Body of pancreas (tissue), 4 donors: Measurements from ENCODE around the gene LPCAT3. TPM values are rescaled to one million over a fixed set of nuclear protein-coding genes. Genes with fewer than 3 reads are reported as not detected.

Source experiments
- ATAC-seq: fragments of 150-250 bp; one replicate; pipeline ENCODE4 v1.9.1; 2016
- DNase-seq, 4 donors: peaks; one replicate each; pipeline ENCODE4 v3.0.0-alpha.2; 2019
- H3K27ac ChIP-seq, 4 donors: fragments of 200-600 bp; sonication (generic); 1 replicate in 3 of 4; 2 replicates in 1 of 4; pipeline versions ENCODE4 v1.5.1 to v1.6.1; 2016 to 2019; ENCODE audit warnings: mild to moderate bottlenecking in 1 of 4, mixed read lengths in 1 of 4, moderate library complexity in 1 of 4
- H3K27me3 ChIP-seq, 2 donors: fragments of 200-600 bp; sonication (generic); one replicate each; pipeline ENCODE4 v1.6.0; 2016; ENCODE audit warnings: mild to moderate bottlenecking in 1 of 2
- H3K36me3 ChIP-seq, 2 donors: fragments of 200-600 bp; sonication (generic); replicated peaks in 1 of 2; 2 replicates each; pipeline ENCODE4 v1.5.1; 2016; ENCODE audit warnings: low read depth in 2 of 2; ENCODE audit not compliant: insufficient read depth in 1 of 2
- H3K4me1 ChIP-seq: fragments of 200-600 bp; sonication (generic); one replicate; pipeline ENCODE4 v1.6.0; 2016
- H3K4me3 ChIP-seq, 2 donors: fragments of 200-600 bp; sonication (generic); 1 replicate in 1 of 2; 2 replicates in 1 of 2; pipeline ENCODE4 v1.5.1; 2016 to 2019
- H3K9me3 ChIP-seq, 3 donors: fragments of 200-600 bp; sonication (generic); 1 replicate in 2 of 3; 2 replicates in 1 of 3; pipeline ENCODE4 v1.5.1; 2016
- POLR2A ChIP-seq, 3 donors: fragments of 450-650 bp; IDR thresholded peaks; one replicate each; pipeline ENCODE4 v1.6.1; 2016; ENCODE audit warnings: antibody characterized with exemption in 3 of 3, mild to moderate bottlenecking in 2 of 3
- WGBS, 2 donors: methylation state at CpG; one replicate each; pipeline ENCODE4 v1.1.5; 2017; 5-methylcytosine and 5-hydroxymethylcytosine counted together
- intact Hi-C: fragments of 100-400 bp; cut with DNase I; formaldehyde crosslinking; loops from one replicate; pipeline ENCODE4 v1.15.1; 2023
- total RNA-seq, 2 donors: library from RNA; depleted of rRNA; stranded (reverse); fragments of >200 nt; gene quantifications; one replicate each; pipeline ENCODE4 v1.1.0, GENCODE V29; 2016
- TF ChIP-seq, protein P1 (sequence below), 7 experiments: fragments of 450-650 bp in 4 of 7; fragments of 200-600 bp in 3 of 7; sonication (generic) in 3 of 7; IDR thresholded peaks; one replicate each; pipeline ENCODE4 v1.5.1; 2016 to 2019; ENCODE audit warnings: antibody characterized with exemption in 7 of 7

The LPCAT3 gene
- total RNA-seq, 2 donors from 2014 or later: 21.5 to 39.6 TPM

DNA sequence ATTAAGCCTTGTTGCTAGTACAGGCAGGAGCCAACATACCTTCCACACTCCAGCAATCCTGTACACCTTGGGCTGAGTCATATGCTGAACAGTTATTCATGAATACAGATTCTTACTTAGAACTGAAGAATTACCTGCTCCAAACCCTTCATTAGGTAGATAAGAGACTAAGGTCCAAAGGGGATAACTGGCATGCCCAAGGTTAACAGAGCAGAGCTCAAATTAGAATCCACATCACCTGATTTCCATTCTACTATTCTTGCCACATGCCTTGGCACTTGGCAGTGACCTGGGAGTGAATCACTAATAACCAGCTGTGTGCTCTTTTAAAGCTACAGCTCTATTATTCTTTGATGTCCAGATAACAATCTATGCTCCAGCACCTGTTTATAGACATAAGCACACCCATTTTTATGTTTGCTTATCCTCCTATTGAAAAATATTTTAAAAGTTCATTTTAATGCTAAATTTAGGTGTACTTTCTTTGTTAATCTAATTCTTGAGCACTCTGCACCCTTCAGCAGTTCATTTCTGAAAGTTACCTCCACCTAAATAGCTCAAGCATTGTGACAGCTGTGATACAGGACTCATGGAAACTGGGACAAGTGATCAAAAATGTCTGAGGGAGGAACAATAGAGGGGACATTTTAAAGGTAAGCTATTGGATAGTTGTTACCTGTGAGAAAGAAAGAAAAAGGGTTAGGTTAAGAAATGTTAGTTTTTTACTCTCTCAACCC is 19.4 kb downstream of the LPCAT3 start:
- peak; percentile 96 for ATAC-seq
- H3K27ac ChIP-seq: peak overlapping the region; percentile 33 to 78 (median 70)

DNA sequence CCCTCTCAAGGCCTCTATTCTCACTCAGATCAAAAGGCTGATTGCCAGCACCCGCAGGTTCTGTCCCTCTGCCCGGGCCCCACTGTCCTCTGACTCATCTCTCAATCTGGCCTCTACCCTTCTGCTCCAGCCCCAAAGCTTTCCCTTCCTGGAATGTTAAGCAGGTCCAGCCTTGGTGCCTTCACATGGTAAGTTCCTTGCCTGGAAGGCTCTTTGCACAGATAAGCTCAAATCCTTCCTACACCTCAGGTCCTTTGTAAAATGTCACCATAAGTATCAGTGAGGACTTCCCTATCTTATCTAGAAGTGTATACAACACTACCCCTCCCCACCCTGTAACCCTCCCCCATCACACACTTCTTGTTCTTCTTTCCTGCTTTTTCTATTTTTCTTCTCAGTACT is 22.2 kb downstream of the LPCAT3 start:
- intact Hi-C loops: no loop called here
- Histone ChIP-seq H3K36me3 (no peaks in the 10 kb centered on the region), H3K4me3 (no peak overlapping the region), H3K4me1 (peaks cover 25% of the 10 kb centered on the region), H3K27ac (no peak overlapping the region), H3K27me3 (no peaks in the 10 kb centered on the region), H3K9me3 (no peaks in the 10 kb centered on the region)
- 35 to 50% methylated on average over 2 of the region's 2 CpGs for WGBS, 2 donors
- no peak for DNase-seq
- TF ChIP-seq, protein P1, sequence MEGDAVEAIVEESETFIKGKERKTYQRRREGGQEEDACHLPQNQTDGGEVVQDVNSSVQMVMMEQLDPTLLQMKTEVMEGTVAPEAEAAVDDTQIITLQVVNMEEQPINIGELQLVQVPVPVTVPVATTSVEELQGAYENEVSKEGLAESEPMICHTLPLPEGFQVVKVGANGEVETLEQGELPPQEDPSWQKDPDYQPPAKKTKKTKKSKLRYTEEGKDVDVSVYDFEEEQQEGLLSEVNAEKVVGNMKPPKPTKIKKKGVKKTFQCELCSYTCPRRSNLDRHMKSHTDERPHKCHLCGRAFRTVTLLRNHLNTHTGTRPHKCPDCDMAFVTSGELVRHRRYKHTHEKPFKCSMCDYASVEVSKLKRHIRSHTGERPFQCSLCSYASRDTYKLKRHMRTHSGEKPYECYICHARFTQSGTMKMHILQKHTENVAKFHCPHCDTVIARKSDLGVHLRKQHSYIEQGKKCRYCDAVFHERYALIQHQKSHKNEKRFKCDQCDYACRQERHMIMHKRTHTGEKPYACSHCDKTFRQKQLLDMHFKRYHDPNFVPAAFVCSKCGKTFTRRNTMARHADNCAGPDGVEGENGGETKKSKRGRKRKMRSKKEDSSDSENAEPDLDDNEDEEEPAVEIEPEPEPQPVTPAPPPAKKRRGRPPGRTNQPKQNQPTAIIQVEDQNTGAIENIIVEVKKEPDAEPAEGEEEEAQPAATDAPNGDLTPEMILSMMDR (IDR thresholded peaks at IDR 0.05): no peak
- no peak for TF ChIP-seq POLR2A (IDR thresholded peaks at IDR 0.05)
- ATAC-seq: no peak

More for the DNA sequence above, 19.4 kb downstream of the LPCAT3 start:
- Histone ChIP-seq H3K4me1 (peaks cover 26% of the 10 kb centered on the region), H3K27me3 (no peaks in the 10 kb centered on the region), H3K4me3 (no peak overlapping the region), H3K9me3 (no peaks in the 10 kb centered on the region), H3K36me3 (no peaks in the 10 kb centered on the region)
- intact Hi-C loops: no loop called here
- peak; percentile 47 to 72 (median 68) for DNase-seq
- TF ChIP-seq, protein P1 (IDR thresholded peaks at IDR 0.05): no peak
- TF ChIP-seq POLR2A (IDR thresholded peaks at IDR 0.05): no peak

DNA sequence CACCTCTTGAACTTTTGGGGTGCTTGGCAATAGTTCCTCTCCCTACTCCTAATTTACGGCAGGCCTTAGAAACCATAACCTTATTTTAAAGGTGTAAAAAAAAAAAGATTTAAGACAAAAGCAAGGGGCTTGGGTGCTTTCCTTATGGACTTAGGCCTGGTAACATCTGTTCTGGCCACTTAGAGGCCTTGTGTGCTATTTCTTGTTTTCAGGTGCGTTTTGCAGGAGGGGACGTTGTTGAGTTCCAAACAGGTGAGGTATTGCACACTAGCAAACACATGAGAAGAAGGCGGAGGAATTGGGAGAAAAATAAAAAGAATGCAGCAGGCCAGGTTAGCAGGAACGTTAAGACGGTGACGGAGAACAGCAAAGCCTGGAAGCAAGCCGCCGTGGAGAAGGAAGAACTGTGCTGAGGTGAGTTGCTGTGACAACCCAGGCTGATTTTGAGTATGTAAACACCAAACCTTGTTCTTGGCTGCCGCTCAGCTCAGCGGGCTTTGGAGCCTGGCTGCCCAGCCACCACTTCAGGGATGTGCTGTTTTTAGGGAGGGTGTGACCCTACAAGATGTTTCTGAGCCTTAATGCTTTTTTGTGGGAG is 30.2 kb downstream of the LPCAT3 start:
- no peaks in the 10 kb centered on the region for H3K9me3 ChIP-seq
- H3K4me1 ChIP-seq: peaks cover 28% of the 10 kb centered on the region
- WGBS, 2 donors: 32% methylated on average over 11 of the region's 11 CpGs
- intact Hi-C loops: no loop called here
- peak overlapping the region; percentile 66 to 89 (median 81) for H3K27ac ChIP-seq
- H3K36me3 ChIP-seq: no peaks in the 10 kb centered on the region
- H3K27me3 ChIP-seq: no peaks in the 10 kb centered on the region
- TF ChIP-seq, protein P1 (IDR thresholded peaks at IDR 0.05): peak in 1 of 7 experiments; percentile 14
- peak in 2 of 3 donors; percentile 37 to 42 for TF ChIP-seq POLR2A (IDR thresholded peaks at IDR 0.05)
- no peak overlapping the region for H3K4me3 ChIP-seq
- peak; percentile 84 to 91 (median 88) for DNase-seq
- ATAC-seq: peak; percentile 98

GRCh38 chr12:6982532-6982931 is 35.7 kb downstream of the LPCAT3 start:
- H3K9me3 ChIP-seq: no peaks in the 10 kb centered on the region
- ATAC-seq: no peak
- H3K4me3 ChIP-seq: no peak overlapping the region
- peaks cover 0 to 17% of the 10 kb centered on the region in 2 donors for H3K36me3 ChIP-seq
- WGBS, 2 donors: 87 to 90% methylated on average over 7 of the region's 7 CpGs
- no peaks in the 10 kb centered on the region for H3K27me3 ChIP-seq
- DNase-seq: no peak
- H3K4me1 ChIP-seq: peaks cover 5% of the 10 kb centered on the region
- no peak overlapping the region for H3K27ac ChIP-seq
- TF ChIP-seq POLR2A (IDR thresholded peaks at IDR 0.05): no peak
- TF ChIP-seq, protein P1 (IDR thresholded peaks at IDR 0.05): no peak
- intact Hi-C loops: no loop called here
